Activated CD4-positive, alpha-beta T cell treated with anti-CD3 and anti-CD28 coated beads for 48 hours (primary cell): ENCODE measurements around the gene SERPINB6.
"Not testable (repeated sequence)": the region's sequence is repeated elsewhere in the genome, so short reads cannot be mapped to it uniquely, and the experiment has no call there.

Source experiments
- DNase-seq: peaks from one replicate; pipeline ENCODE4 v3.0.0-alpha.2; 2020

The SERPINB6 gene

DNA sequence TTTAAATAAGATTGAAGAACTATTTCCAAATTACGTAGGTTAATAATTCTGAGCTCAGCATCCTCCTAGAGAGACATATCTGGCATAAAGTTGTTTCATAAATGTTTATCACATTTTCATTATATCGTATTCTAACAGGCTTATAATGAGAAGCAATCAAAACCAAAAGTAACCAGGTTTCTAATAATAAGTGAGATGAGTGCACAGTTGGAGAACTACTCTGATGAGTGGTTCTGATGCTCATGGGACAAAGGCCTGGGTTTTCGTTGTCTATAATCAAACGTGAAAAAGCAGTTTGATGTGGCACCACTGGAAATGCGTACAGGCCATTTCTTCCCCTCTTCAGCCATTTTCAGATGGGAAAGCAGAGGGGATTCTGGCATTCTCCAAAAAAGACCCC is 4.7 kb upstream of the SERPINB6 start:
- no peak for DNase-seq

DNA sequence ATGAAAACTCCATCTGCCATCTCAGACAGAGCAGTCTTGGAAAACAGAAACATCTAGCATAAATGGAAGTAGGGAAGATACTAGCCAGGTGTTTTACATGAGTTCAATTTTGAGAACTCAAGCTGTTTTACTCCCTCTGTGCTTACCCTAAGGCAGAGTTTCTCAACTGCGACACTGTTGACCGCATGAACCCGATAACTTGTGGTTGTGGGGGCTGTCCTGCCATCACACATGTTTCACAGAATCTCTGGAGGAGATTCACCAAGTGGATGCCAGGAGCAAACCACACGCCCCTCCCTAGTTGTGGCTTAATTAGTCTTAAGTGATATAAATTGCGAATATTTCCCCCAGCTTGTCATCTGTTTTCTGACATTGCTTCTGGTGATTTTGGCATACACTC is 2.3 kb upstream of the SERPINB6 start:
- DNase-seq: no peak

DNA sequence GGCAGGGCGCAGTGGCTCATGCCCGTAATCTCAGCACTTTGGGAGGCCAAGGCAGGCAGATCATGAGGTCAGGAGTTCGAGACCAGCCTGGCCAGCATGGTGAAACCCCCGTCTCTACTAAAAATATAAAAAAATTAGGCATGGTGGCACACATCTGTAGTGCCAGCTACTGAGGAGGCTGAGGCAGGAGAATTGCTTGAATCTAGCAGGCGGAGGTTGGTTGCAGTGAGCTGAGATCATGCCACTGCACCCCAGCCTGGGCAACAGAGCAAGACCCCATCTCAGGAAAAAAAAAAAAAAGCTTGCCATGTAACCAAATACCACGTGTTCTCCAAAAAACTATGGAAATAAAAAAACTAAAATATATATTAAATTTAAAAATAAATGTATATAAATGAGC is 1.8 kb upstream of the SERPINB6 start:
- DNase-seq: not testable (repeated sequence)

DNA sequence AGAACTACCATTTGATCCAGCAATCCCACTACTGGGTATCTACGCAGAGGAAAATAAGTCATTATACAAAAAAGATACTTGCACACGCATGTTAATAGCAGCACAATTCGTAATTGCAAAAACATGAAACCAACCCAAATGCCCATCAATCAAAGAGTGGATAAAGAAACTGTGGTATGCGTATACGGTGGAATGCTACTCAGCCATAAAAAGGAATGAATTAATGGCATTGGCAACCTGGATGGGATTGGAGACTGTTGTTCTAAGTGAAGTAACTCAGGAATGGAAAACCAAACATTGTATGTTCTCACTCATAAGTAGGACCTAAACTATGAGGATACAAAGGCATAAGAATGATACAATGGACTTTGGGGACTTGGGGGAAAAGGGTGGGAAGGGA is 1.3 kb upstream of the SERPINB6 start:
- DNase-seq: not testable (repeated sequence)

DNA sequence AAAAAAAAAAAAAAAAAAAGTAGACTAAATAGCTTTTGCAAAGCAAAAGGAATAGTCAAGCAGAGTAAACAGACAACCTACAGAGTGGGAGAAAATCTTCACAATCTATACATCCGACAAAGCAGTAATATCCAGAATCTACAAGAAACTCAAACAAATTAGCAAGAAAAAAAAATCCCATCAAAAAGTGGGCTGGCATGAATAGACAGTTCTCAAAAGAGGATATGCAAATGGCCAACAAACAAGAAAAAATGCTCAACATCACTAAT is 786 bp upstream of the SERPINB6 start:
- DNase-seq: not testable (repeated sequence)

DNA sequence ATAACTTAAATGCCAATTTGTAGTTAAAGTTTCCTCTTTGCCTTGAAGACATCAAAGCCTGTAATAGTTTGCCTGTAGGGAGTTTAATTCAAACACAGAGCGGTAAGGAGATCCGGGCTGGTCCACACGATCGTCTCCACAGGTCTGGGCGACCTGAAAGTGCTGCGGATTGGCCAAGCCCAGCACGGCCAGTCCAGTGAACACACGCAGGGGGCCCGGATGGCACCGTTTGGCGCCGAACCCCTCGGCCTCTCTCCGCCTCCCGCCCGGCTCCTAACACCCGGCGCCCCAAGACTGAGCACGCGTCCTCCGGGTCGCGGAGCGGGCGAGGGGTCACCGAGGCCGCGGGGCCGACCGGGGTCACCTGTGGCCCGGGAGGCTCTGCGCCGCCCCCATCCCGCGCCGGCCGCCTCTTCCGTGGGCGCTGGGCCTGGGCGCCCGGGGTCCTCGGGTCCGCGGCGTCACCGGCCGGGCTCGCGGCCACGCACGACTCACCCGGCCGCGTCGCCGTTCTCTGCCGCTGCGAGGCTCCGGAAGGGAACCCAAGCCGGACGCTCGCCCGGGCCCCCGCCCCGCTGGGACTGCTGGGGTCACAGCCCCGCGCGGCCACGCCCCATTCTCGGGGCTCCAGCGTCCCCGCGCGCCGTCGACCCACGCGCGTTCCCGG is 481 bp downstream of the SERPINB6 start:
- peak; percentile 67 for DNase-seq

DNA sequence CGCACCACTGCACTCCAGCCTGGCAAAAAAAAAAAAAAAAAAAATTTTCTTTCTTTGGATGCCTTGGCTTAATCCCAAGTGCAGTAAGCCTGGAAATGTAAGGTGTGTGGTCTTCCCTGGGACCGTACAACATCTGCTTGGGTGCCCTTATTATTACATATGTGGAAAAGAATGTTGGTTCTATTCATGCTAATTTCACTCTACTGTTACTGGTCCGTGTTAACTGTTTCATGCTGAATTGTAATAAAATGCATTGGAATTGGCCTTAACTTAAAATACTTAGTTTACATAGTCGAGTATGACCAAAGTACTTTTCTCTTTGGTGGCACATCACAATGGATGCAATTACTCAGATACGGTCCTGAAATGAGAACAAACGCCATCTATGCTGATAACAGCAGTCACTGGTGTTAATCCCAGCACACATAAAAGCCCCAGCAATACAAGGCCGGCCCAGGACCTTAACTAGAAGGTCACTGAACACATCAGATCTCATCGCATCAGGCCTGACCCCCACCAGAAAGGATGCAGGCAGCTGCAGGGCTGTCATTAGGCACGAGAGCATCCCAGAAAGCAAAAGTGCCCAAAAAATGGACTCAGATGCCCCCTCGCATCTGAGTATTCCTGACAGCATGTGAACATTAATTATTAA is 1.2 kb downstream of the SERPINB6 start:
- DNase-seq: no peak

- no peak for DNase-seq
Measured at GRCh38 chr6:2969549-2969948, 1.8 kb downstream of the SERPINB6 start.

GRCh38 chr6:2968600-2969135 is 2.7 kb downstream of the SERPINB6 start:
- no peak for DNase-seq

DNA sequence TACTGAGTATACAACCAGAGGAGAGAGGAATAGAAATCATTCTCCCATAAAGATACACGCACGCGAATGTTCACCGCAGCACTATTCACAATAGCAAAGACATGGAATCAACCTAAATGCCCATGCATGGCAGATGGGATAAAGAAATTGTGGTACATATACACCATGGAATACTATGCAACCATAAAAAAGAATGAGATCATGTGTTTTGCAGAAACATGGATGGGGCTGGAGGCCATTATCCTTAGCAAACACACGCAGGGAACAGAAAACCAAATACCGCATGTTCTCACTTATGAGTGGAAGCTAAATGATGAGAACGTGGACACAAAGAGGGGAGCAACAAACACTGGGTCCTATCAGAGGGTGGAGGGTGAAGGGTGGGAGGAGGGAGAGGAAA is 3.4 kb downstream of the SERPINB6 start:
- DNase-seq: no peak

- no peak for DNase-seq
Measured at GRCh38 chr6:2966347-2966746, 5.0 kb downstream of the SERPINB6 start.

DNA sequence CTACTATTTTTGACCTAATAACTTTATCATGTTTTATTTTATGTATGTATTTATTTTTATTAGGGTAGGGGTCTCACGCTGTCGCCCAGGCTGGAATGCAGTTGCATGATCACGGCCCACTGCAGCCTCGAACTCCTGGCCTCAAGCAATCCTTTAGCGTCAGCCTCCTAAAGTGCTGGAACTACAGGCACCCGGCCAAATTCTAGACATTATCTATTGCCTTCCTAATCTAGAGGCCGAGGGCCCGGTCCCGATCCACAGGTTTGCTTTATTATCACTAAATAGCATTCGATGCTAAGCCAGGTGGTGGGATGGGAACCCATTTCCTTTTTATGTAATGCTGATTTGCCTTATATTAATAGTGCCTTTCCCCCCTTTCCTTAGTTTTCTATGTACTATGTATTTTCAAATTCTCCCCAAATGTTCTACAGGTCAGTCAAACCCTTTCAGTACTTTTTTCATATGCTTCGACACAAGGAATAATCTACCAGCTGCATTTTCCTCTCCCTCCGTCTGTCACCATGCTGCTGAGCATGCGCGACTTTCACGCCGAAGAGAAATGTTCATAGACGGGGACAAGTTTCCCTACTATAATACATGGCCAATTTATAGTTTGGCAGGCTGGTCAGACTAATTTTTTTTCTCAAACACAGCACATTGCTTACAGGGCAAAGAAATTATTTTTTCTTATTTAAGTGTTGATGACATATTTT is 6.4 kb downstream of the SERPINB6 start:
- no peak for DNase-seq

DNA sequence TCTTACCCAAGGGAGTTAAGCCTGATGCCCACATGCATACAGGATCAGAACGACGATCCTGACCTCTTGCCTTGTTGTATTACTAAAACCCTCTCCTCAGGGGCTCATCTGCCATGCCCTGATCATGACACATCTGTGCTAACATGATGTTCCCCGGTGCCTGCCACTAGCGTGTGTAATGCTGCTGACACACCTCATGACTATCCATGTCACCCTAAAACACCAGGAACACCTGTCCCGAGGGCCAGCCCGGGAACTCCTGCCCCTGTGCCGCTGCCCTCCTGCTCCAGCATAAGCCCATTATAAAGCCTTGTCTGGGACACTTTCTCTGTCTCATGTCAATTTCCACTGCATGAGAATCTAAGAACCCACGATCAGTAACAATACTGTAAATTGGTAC is 7.6 kb downstream of the SERPINB6 start:
- no peak for DNase-seq

DNA sequence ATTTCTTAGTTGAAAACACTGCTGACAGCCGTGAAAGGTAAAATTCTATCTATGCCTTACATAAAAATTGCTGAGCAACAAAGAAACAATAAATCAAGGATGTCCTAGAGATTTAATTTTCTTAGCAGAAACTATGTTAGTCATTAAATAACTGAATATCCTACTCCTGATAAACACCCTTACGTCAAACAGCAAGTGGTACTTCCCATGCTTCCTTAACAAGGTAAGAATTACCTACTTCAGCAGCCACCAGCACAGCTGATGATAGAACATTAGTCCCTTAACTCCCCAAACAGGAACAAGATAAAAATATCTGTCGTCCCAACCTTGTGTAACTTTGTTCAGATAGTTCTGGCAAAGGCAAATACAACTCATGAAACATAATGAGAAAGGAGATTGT is 8.7 kb downstream of the SERPINB6 start:
- DNase-seq: no peak

DNA sequence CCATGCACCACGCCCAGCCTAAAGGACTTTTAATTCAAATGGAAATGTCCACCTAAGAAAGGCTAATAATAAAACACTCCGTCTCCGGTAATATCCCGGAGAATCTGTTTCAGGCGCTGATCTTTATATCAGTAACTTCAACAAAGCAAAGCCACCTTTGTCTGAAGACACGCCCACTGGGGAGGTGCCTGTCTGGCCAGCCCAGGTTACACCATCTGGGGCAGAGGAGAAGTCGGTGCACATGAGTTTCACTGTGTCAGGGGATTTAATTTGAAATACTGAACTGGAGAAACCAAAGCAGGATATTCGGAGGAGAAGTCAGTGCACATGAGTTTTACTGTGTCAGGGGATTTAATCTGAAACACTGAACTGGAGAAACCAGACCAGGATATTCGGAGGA is 9.4 kb downstream of the SERPINB6 start:
- DNase-seq: no peak

DNA sequence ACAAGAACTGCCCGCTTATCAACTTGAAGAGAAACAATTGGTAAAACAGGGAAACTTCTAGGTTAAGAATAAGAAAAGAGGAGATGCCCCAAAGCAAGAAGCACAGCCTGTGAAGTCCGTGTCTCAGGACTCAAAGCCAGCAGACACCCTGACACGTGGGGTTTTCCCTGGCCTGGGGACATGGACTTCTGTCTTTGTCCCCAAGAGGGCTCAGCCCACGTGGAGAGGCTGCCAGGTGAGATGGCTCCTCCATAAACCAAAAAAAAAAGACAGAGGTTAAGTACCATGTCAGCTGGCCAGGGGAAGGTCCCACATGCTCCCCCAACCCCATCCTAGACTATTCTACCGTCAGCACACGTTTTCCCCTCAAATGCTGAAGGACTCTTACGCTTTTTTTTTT is 9.9 kb downstream of the SERPINB6 start:
- no peak for DNase-seq

DNA sequence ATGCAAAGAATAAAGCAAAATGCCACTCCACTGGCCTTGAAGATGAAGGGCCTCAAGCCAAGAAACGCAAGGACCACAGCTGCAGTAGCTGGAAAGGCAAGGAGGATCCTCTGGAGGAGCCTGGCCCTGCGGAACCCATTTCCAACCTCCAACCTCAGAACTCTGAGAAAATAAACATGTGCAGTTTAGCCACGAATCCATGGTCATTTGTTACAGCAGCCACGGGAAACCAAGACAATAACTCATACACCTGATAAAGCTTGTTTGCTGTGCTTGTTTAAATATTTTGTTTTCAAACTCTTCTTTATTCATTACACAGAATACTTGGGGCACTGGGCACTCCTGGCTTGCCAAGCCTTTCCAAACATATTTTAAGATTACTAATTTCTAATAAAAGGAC is 10.4 kb downstream of the SERPINB6 start:
- DNase-seq: no peak

- DNase-seq: no peak
Measured at GRCh38 chr6:2959909-2960719, 11.3 kb downstream of the SERPINB6 start.

DNA sequence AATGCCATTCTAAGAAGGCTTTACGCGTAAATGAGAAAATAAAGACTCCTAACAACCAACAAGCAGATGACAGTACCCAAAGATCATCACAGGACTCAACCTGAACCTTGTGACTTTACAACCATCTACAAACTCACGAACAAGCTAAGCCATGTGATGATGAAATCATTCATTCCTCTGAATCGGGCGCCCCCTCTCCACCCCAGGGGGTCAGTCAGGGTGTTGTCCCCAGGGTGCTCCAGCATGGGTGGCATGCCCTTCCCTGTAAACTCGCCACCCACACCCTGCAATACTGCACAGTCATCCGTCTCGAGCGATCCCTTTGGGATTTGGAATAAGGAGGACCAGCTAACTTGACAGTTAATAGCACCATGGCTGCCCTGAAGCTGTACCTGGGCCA is 12.6 kb downstream of the SERPINB6 start:
- DNase-seq: no peak

- no peak for DNase-seq
Measured at GRCh38 chr6:2958331-2958711, 13.0 kb downstream of the SERPINB6 start.

DNA sequence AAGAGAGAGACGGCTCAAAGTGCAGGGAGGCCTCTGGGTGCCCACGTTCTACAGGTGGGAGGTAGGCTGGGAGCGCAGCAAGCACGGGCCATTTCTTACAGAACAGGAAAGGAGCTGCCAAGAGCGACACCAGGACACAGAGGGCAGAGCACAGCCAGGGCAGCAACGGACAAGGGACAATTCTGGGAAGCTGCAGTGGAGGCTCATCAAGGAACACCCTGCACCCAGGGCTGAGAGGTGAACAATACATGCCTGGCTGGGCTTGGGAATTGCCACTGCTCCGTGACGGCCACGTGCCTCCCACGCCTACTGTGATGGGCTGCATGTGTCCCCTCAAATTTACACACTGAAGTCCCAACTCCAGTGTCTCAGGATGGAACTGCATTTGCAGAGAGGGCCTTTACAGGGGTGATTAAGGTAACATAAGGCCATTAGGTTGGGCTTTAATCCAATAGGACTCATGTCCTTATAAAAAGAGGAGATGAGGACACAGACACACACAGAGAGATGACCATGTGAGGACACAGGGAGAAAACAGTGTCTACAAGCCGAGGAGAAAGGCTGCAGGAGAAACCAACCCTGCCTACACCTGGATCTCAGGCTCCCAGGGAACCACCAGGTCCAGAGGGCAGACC is 13.6 kb downstream of the SERPINB6 start:
- DNase-seq: no peak

- DNase-seq: no peak
Measured at GRCh38 chr6:2956930-2957685, 14.3 kb downstream of the SERPINB6 start.
